ENCODE results near the gene P3H2.

P3H2 gene

GRCh38 chr3:190142041-190142440 is 21.3 kb upstream of the P3H2 start:
- Histone ChIP-seq H3K27me3 (no peaks in the 10 kb centered on the region), H3K9me3 (no peaks in the 10 kb centered on the region), H3K4me3 (ENCODE audit: low read depth in 1 of 2, low read length in 1 of 2) (no peak overlapping the region), H3K4me1 (ENCODE audit: control insufficient read depth in 1 of 2, insufficient read depth in 1 of 2, low read depth in 1 of 2, low read length in 1 of 2) (no peaks in the 10 kb centered on the region), H3K36me3 (no peaks in the 10 kb centered on the region), H3K27ac (no peak overlapping the region)
- TF ChIP-seq, protein P1, sequence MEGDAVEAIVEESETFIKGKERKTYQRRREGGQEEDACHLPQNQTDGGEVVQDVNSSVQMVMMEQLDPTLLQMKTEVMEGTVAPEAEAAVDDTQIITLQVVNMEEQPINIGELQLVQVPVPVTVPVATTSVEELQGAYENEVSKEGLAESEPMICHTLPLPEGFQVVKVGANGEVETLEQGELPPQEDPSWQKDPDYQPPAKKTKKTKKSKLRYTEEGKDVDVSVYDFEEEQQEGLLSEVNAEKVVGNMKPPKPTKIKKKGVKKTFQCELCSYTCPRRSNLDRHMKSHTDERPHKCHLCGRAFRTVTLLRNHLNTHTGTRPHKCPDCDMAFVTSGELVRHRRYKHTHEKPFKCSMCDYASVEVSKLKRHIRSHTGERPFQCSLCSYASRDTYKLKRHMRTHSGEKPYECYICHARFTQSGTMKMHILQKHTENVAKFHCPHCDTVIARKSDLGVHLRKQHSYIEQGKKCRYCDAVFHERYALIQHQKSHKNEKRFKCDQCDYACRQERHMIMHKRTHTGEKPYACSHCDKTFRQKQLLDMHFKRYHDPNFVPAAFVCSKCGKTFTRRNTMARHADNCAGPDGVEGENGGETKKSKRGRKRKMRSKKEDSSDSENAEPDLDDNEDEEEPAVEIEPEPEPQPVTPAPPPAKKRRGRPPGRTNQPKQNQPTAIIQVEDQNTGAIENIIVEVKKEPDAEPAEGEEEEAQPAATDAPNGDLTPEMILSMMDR (IDR thresholded peaks at IDR 0.05) = no peak

GRCh38 chr3:190139365-190139764 is 18.7 kb upstream of the P3H2 start:
- H3K9me3 ChIP-seq = no peaks in the 10 kb centered on the region
- no peaks in the 10 kb centered on the region for H3K36me3 ChIP-seq
- H3K4me3 ChIP-seq (ENCODE audit: low read depth in 1 of 2, low read length in 1 of 2) = no peak overlapping the region
- H3K27ac ChIP-seq = no peak overlapping the region
- H3K27me3 ChIP-seq = no peaks in the 10 kb centered on the region
- TF ChIP-seq, protein P1 (IDR thresholded peaks at IDR 0.05) = no peak
- H3K4me1 ChIP-seq (ENCODE audit: control insufficient read depth in 1 of 2, insufficient read depth in 1 of 2, low read depth in 1 of 2, low read length in 1 of 2) = no peaks in the 10 kb centered on the region

GRCh38 chr3:190132371-190132770 is 11.7 kb upstream of the P3H2 start:
- Histone ChIP-seq H3K27me3 (peaks cover 5% of the 10 kb centered on the region), H3K4me3 (ENCODE audit: low read depth in 1 of 2, low read length in 1 of 2) (no peak overlapping the region), H3K36me3 (no peaks in the 10 kb centered on the region), H3K4me1 (ENCODE audit: control insufficient read depth in 1 of 2, insufficient read depth in 1 of 2, low read depth in 1 of 2, low read length in 1 of 2) (no peaks in the 10 kb centered on the region), H3K9me3 (no peaks in the 10 kb centered on the region), H3K27ac (no peak overlapping the region)
- TF ChIP-seq, protein P1 (IDR thresholded peaks at IDR 0.05) = no peak

DNA sequence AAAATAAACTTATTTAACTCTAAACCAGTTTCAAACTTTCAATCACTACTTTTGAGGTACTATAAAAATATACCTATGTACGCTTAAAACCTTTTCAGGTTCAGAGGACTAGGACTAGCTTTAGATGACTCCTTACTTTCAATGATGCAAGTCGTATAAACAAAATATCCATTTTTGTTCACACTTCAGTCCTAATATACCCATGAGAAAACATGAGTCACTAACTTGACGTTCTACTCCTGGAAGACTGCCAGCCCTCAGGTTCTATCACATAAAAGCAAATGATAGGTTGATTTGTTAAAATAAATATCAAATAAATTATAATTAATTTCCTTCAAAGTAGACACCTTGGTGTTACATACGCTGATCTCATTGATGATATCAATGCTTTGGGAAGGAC is 10.6 kb upstream of the P3H2 start:
- H3K27me3 ChIP-seq = peaks cover 5% of the 10 kb centered on the region
- TF ChIP-seq, protein P1 (IDR thresholded peaks at IDR 0.05) = no peak
- H3K4me3 ChIP-seq (ENCODE audit: low read depth in 1 of 2, low read length in 1 of 2) = no peak overlapping the region
- H3K9me3 ChIP-seq = no peaks in the 10 kb centered on the region
- H3K4me1 ChIP-seq (ENCODE audit: control insufficient read depth in 1 of 2, insufficient read depth in 1 of 2, low read depth in 1 of 2, low read length in 1 of 2) = no peaks in the 10 kb centered on the region
- H3K36me3 ChIP-seq = no peaks in the 10 kb centered on the region
- H3K27ac ChIP-seq = no peak overlapping the region

- Histone ChIP-seq H3K4me3 (ENCODE audit: low read depth in 1 of 2, low read length in 1 of 2) (no peak overlapping the region), H3K27ac (no peak overlapping the region), H3K4me1 (ENCODE audit: control insufficient read depth in 1 of 2, insufficient read depth in 1 of 2, low read depth in 1 of 2, low read length in 1 of 2) (no peaks in the 10 kb centered on the region), H3K36me3 (no peaks in the 10 kb centered on the region), H3K9me3 (no peaks in the 10 kb centered on the region), H3K27me3 (peaks cover 5% of the 10 kb centered on the region)
- TF ChIP-seq, protein P1 (IDR thresholded peaks at IDR 0.05) = no peak
Measured at GRCh38 chr3:190130696-190131095, 10.0 kb upstream of the P3H2 start.

- TF ChIP-seq, protein P1 (IDR thresholded peaks at IDR 0.05) = no peak
- no peaks in the 10 kb centered on the region for H3K9me3 ChIP-seq
- no peak overlapping the region for H3K27ac ChIP-seq
- no peak overlapping the region for H3K4me3 ChIP-seq (ENCODE audit: low read depth in 1 of 2, low read length in 1 of 2)
- H3K27me3 ChIP-seq = peaks cover 5% of the 10 kb centered on the region
- H3K4me1 ChIP-seq (ENCODE audit: control insufficient read depth in 1 of 2, insufficient read depth in 1 of 2, low read depth in 1 of 2, low read length in 1 of 2) = no peaks in the 10 kb centered on the region
- no peaks in the 10 kb centered on the region for H3K36me3 ChIP-seq
Measured at GRCh38 chr3:190130037-190130436, 9.3 kb upstream of the P3H2 start.

Measured in neutrophil (primary cell).